Measurements from ENCODE around the gene SEMA5B. TPM values are rescaled to one million over a fixed set of nuclear protein-coding genes. Genes with fewer than 3 reads are reported as not detected.

Gene SEMA5B
- total and polyA plus RNA-seq, 7 experiments from 2014 or later = 0.19 to 0.51 (median 0.24) TPM; not detected in 4

DNA sequence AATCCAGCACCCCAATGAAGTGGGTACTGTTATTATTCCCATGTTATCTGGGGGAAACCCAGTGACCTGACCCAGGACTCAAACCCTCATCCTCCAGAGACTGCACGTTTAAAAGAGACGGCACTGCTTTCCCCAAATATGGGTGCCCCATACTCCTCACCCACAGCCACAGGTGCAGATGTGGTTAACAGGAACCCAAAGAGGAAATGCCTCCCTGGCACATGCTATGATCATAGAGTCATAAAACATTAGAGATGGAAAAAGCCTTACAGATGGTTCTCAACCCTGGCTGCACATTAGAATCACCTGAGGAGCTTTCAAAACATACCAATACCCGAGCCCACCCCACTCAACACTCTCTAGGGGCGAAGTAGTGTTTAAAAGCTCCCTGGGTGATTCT, 111.5 kb downstream of the SEMA5B start:
- intact Hi-C loops (cut with micrococcal nuclease) = no loop called here
- H3K27ac Mint-ChIP-seq = no peak overlapping the region
- ChIA-PET CTCF (no interaction called here), POLR2A (no interaction called here)
- peaks cover 19 to 39% (median 36%) of the 10 kb centered on the region in 5 donors for H3K27me3 Mint-ChIP-seq
- ATAC-seq (no peak), DNase-seq (no peak)
- peaks cover 0 to 2% (median 0%) of the 10 kb centered on the region in 11 donors for H3K9me3 Mint-ChIP-seq
- H3K4me1 Mint-ChIP-seq = peaks cover 0 to 15% (median 8%) of the 10 kb centered on the region in 7 donors
- no peaks in the 10 kb centered on the region for H3K4me1 ChIP-seq (ENCODE audit: control insufficient read depth in 2 of 2, insufficient read depth in 2 of 2, low read length in 2 of 2)
- no peak overlapping the region for H3K4me3 Mint-ChIP-seq
- no peaks in the 10 kb centered on the region for H3K36me3 ChIP-seq (ENCODE audit: control insufficient read depth in 2 of 3, insufficient read depth in 3 of 3, low read length in 3 of 3)
- no peak overlapping the region for H3K4me3 ChIP-seq (ENCODE audit: low read length)
- no peaks in the 10 kb centered on the region for H3K9me3 ChIP-seq (ENCODE audit: control insufficient read depth in 2 of 3, low read length in 3 of 3)
- H3K27ac ChIP-seq (ENCODE audit: low read depth, low read length) = no peak overlapping the region
- H3K27me3 ChIP-seq (ENCODE audit: control insufficient read depth in 2 of 2, insufficient read depth in 2 of 2, low read length in 2 of 2) = no peaks in the 10 kb centered on the region
- H3K36me3 Mint-ChIP-seq = no peaks in the 10 kb centered on the region

DNA sequence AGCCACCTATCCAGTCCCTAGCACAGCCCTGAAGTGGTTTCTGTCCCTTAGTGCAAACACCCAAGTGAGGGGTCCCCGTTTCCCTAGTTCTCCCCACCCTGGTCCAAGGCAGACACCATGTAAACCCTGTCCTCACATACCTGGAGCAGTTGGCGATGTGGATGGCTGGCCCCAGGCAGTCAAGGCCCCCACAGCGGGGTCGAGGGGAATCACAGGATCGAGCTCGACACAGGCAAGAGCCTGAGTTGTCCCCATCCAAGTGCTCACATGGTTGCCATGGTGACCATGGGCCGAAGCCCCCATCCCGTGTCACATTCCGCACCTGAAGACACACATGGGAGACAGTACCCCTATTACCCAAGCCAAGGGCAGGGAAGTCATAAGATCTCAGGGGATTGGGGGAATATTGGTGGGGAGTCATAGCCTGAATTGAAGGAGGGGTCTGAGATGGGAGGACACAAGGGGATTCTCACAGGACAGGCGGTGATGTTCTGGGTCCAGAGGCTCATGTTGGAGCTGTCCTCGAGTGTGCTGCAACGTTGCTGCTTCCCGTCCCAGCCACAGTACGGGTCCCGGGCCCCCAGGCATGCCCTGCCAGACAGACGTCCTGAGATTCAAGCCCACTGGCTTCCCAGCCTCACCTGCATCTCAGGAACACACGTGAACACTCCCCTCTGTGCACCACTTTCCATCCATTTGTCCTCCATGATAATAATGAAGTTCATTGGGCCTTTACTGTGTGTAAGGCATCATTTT, 112.1 kb downstream of the SEMA5B start:
- Mint-ChIP-seq H3K4me1 (peaks cover 0 to 15% (median 8%) of the 10 kb centered on the region in 7 donors), H3K9me3 (peaks cover 0 to 2% (median 0%) of the 10 kb centered on the region in 11 donors), H3K36me3 (no peaks in the 10 kb centered on the region), H3K27ac (no peak overlapping the region), H3K4me3 (no peak overlapping the region), H3K27me3 (peaks cover 22 to 39% (median 33%) of the 10 kb centered on the region in 5 donors)
- no peak overlapping the region for H3K4me3 ChIP-seq (ENCODE audit: low read length)
- H3K4me1 ChIP-seq (ENCODE audit: control insufficient read depth in 2 of 2, insufficient read depth in 2 of 2, low read length in 2 of 2) = no peaks in the 10 kb centered on the region
- ATAC-seq (no peak), DNase-seq (no peak)
- no peak overlapping the region for H3K27ac ChIP-seq (ENCODE audit: low read depth, low read length)
- CTCF ChIA-PET = no interaction called here
- no peaks in the 10 kb centered on the region for H3K27me3 ChIP-seq (ENCODE audit: control insufficient read depth in 2 of 2, insufficient read depth in 2 of 2, low read length in 2 of 2)
- POLR2A ChIA-PET = no interaction called here
- intact Hi-C loops (cut with micrococcal nuclease) = no loop called here
- no peaks in the 10 kb centered on the region for H3K9me3 ChIP-seq (ENCODE audit: control insufficient read depth in 2 of 3, low read length in 3 of 3)
- H3K36me3 ChIP-seq (ENCODE audit: control insufficient read depth in 2 of 3, insufficient read depth in 3 of 3, low read length in 3 of 3) = no peaks in the 10 kb centered on the region

DNA sequence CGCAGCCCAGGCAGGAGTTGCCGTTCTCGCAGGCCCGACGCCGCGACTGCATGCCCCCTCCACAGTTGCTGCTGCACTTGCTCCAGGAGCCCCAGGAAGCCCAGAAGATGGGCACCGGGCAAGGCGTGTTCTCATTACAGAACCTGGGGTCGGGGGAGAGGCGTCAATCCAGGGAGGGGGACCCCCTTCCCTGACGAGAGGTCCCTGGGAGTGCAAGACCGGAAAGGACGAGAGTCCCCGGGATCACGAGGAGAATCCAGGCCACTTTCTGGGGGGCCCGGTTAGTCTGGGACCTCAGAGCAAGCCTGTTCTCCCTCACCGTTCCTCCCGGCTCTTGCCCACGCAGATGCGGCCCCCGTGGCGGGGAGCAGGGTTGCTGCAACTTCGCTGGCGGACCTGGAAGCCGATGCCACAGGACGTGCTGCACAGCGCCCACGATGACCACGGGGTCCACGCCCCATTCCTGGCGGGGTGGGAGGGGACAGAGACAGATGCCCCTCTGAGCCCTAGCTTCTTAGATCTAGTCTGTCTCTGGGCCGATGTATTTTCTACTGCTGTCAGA, 113.9 kb downstream of the SEMA5B start:
- intact Hi-C loops (cut with micrococcal nuclease) = no loop called here
- no peaks in the 10 kb centered on the region for H3K36me3 ChIP-seq (ENCODE audit: control insufficient read depth in 2 of 3, insufficient read depth in 3 of 3, low read length in 3 of 3)
- no peaks in the 10 kb centered on the region for H3K4me1 ChIP-seq (ENCODE audit: control insufficient read depth in 2 of 2, insufficient read depth in 2 of 2, low read length in 2 of 2)
- Mint-ChIP-seq H3K36me3 (no peaks in the 10 kb centered on the region), H3K4me3 (peak overlapping the region in 1 of 10 donors; percentile 37), H3K9me3 (peaks cover 0 to 2% (median 0%) of the 10 kb centered on the region in 11 donors), H3K27ac (no peak overlapping the region), H3K4me1 (peaks cover 4 to 15% (median 8%) of the 10 kb centered on the region in 7 donors), H3K27me3 (peaks cover 17 to 40% (median 25%) of the 10 kb centered on the region in 5 donors)
- H3K27me3 ChIP-seq (ENCODE audit: control insufficient read depth in 2 of 2, insufficient read depth in 2 of 2, low read length in 2 of 2) = no peaks in the 10 kb centered on the region
- DNase-seq = no peak
- H3K27ac ChIP-seq (ENCODE audit: low read depth, low read length) = no peak overlapping the region
- ATAC-seq = no peak
- CTCF ChIA-PET = no interaction called here
- H3K4me3 ChIP-seq (ENCODE audit: low read length) = no peak overlapping the region
- POLR2A ChIA-PET = no interaction called here
- no peaks in the 10 kb centered on the region for H3K9me3 ChIP-seq (ENCODE audit: control insufficient read depth in 2 of 3, low read length in 3 of 3)

DNA sequence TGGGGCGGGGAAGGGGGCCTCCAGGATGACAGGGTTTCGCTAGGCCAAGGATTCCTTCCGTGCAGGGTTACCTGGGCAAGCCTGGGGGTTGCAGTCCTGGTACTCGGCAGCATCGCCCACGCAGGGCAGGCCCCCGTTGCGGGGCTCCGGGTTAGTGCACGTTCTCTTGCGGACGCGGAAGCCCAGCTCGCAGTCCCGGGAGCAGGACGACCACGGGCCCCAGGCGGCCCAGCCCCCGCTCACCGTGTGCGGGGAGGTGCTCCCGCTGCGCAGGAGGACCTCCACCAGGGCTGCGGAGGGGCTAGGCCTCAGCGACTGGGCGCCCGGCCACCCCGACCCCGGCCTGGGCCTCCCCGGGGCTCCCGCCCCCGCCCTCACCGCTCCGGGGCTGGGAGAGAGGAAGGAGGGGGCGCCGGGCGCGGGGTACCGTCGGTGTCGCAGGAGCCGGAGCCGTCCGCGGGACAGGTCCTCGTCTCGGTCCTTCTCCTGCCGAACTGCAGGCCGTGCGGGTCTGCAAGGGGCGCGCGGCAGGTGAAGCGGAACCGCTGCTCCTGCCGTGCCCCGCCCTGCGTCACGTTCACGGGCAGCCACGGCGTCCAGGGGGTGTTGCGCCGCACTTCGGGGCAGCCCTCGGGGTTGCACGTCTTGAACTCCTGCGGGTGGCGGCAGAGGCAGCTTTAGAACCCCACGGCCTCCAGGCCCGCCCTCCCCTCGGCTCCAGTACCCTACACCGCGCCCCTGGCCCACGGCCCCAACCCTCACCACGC, 114.6 kb downstream of the SEMA5B start:
- no peak overlapping the region for H3K4me3 ChIP-seq (ENCODE audit: low read length)
- Mint-ChIP-seq H3K36me3 (no peaks in the 10 kb centered on the region), H3K27ac (no peak overlapping the region), H3K4me1 (peaks cover 4 to 15% (median 8%) of the 10 kb centered on the region in 7 donors), H3K27me3 (peaks cover 19 to 42% (median 28%) of the 10 kb centered on the region in 5 donors), H3K4me3 (peak overlapping the region in 3 of 10 donors; percentile 21 to 47 (median 25)), H3K9me3 (peaks cover 0 to 2% (median 0%) of the 10 kb centered on the region in 11 donors)
- POLR2A ChIA-PET = no interaction called here
- CTCF ChIA-PET = no interaction called here
- no peak overlapping the region for H3K27ac ChIP-seq (ENCODE audit: low read depth, low read length)
- no peak for DNase-seq
- no peaks in the 10 kb centered on the region for H3K9me3 ChIP-seq (ENCODE audit: control insufficient read depth in 2 of 3, low read length in 3 of 3)
- no peaks in the 10 kb centered on the region for H3K27me3 ChIP-seq (ENCODE audit: control insufficient read depth in 2 of 2, insufficient read depth in 2 of 2, low read length in 2 of 2)
- H3K36me3 ChIP-seq (ENCODE audit: control insufficient read depth in 2 of 3, insufficient read depth in 3 of 3, low read length in 3 of 3) = no peaks in the 10 kb centered on the region
- intact Hi-C loops (cut with micrococcal nuclease) = no loop called here
- H3K4me1 ChIP-seq (ENCODE audit: control insufficient read depth in 2 of 2, insufficient read depth in 2 of 2, low read length in 2 of 2) = no peaks in the 10 kb centered on the region
- no peak for ATAC-seq

DNA sequence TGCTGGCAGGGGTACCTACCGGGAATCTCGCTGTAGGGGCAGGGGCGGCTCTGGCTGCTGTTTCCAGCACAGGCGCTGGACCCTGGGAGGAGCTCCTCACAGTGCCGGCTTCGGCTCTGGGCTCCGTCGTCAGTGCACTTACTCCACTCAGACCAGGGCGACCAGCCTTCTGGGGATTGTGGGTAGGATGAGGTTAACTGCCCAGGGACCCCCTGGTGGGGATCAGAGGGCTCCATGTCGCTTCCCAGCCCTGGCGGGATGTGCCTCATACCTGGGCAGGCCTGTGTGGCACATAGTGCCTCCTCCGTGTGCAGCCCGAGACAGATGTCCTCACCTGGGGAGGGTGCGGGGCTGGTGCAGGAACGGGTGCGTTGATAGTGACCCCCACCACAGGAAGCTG, 115.7 kb downstream of the SEMA5B start:
- DNase-seq = no peak
- Mint-ChIP-seq H3K36me3 (no peaks in the 10 kb centered on the region), H3K27me3 (peaks cover 14 to 40% (median 28%) of the 10 kb centered on the region in 5 donors), H3K4me1 (peaks cover 4 to 15% (median 8%) of the 10 kb centered on the region in 7 donors), H3K27ac (no peak overlapping the region), H3K4me3 (peak overlapping the region in 1 of 10 donors; percentile 16), H3K9me3 (peaks cover 0 to 4% (median 0%) of the 10 kb centered on the region in 11 donors)
- ATAC-seq = no peak
- no peaks in the 10 kb centered on the region for H3K9me3 ChIP-seq (ENCODE audit: control insufficient read depth in 2 of 3, low read length in 3 of 3)
- POLR2A ChIA-PET = no interaction called here
- CTCF ChIA-PET = no interaction called here
- H3K27me3 ChIP-seq (ENCODE audit: control insufficient read depth in 2 of 2, insufficient read depth in 2 of 2, low read length in 2 of 2) = no peaks in the 10 kb centered on the region
- no peaks in the 10 kb centered on the region for H3K36me3 ChIP-seq (ENCODE audit: control insufficient read depth in 2 of 3, insufficient read depth in 3 of 3, low read length in 3 of 3)
- intact Hi-C loops (cut with micrococcal nuclease) = no loop called here
- no peak overlapping the region for H3K4me3 ChIP-seq (ENCODE audit: low read length)
- H3K27ac ChIP-seq (ENCODE audit: low read depth, low read length) = no peak overlapping the region
- no peaks in the 10 kb centered on the region for H3K4me1 ChIP-seq (ENCODE audit: control insufficient read depth in 2 of 2, insufficient read depth in 2 of 2, low read length in 2 of 2)

DNA sequence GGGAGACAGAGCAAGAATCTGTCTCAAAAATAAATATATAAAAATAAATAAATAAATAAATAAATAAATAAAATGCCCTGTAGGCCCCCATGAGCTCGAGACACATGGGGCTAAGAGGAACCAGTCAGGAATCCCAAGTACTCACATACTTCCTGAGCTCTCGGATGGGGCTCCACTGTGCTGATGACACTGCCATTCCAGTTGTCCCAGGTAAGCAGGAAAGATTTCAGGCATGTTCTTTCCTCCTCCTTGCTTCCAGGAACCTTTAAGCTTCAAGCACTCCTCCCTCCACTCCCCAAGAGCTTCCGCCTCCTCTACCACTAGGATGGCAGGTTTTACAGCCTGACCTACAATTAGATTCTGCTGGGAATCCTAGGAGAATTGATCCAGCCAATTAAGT, 119.3 kb downstream of the SEMA5B start:
- ChIA-PET CTCF (no interaction called here), POLR2A (no interaction called here)
- no peaks in the 10 kb centered on the region for H3K4me1 ChIP-seq (ENCODE audit: control insufficient read depth in 2 of 2, insufficient read depth in 2 of 2, low read length in 2 of 2)
- H3K36me3 ChIP-seq (ENCODE audit: control insufficient read depth in 2 of 3, insufficient read depth in 3 of 3, low read length in 3 of 3) = no peaks in the 10 kb centered on the region
- no peaks in the 10 kb centered on the region for H3K27me3 ChIP-seq (ENCODE audit: control insufficient read depth in 2 of 2, insufficient read depth in 2 of 2, low read length in 2 of 2)
- no peak overlapping the region for H3K4me3 ChIP-seq (ENCODE audit: low read length)
- ATAC-seq (no peak), DNase-seq (no peak)
- H3K27ac ChIP-seq (ENCODE audit: low read depth, low read length) = no peak overlapping the region
- no peak overlapping the region for H3K27ac Mint-ChIP-seq
- H3K36me3 Mint-ChIP-seq = peaks cover 0 to 4% (median 0%) of the 10 kb centered on the region in 5 donors
- peaks cover 0 to 15% (median 6%) of the 10 kb centered on the region in 11 donors for H3K9me3 Mint-ChIP-seq
- H3K9me3 ChIP-seq (ENCODE audit: control insufficient read depth in 2 of 3, low read length in 3 of 3) = no peaks in the 10 kb centered on the region
- H3K4me3 Mint-ChIP-seq = no peak overlapping the region
- intact Hi-C loops (cut with micrococcal nuclease) = no loop called here
- H3K27me3 Mint-ChIP-seq = peaks cover 6 to 40% (median 29%) of the 10 kb centered on the region in 5 donors
- peaks cover 0 to 4% (median 0%) of the 10 kb centered on the region in 7 donors for H3K4me1 Mint-ChIP-seq

Data from naive thymus-derived CD4-positive, alpha-beta T cell (primary cell).